H9 (cell line): ENCODE results near the gene SVEP1. TPM values are rescaled to one million over a fixed set of nuclear protein-coding genes. Genes with fewer than 3 reads are reported as not detected.

Experiments
- DNase-seq: peaks from one replicate; pipeline ENCODE4 v3.0.0-alpha.2; 2017
- H2AFZ ChIP-seq: one replicate; pipeline ENCODE4 v1.6.1; 2013; ENCODE audit warnings: mild to moderate bottlenecking, low read length, control low read depth, moderate library complexity
- H2AK5ac ChIP-seq: 2 replicates; pipeline ENCODE4 v1.6.1; 2013; ENCODE audit warnings: low read length, control low read depth, mixed read lengths; ENCODE audit not compliant: insufficient read length
- H2BK120ac ChIP-seq: one replicate; pipeline ENCODE4 v1.6.1; 2013; ENCODE audit warnings: low read depth, mild to moderate bottlenecking, low read length, control low read depth, inconsistent platforms; ENCODE audit not compliant: poor library complexity, severe bottlenecking
- H2BK12ac ChIP-seq: 2 replicates; pipeline ENCODE4 v1.6.1; 2013; ENCODE audit warnings: low read length, control low read depth, mixed read lengths, low read depth; ENCODE audit not compliant: insufficient read length
- H2BK15ac ChIP-seq: 2 replicates; pipeline ENCODE4 v1.6.1; 2013; ENCODE audit warnings: low read depth, low read length, control low read depth
- H2BK20ac ChIP-seq: one replicate; pipeline ENCODE4 v1.6.1; 2013; ENCODE audit warnings: low read depth, mild to moderate bottlenecking, low read length, control low read depth, inconsistent platforms; ENCODE audit not compliant: poor library complexity, severe bottlenecking
- H2BK5ac ChIP-seq: 2 replicates; pipeline ENCODE4 v1.6.1; 2013; ENCODE audit warnings: low read length, control low read depth, mixed read lengths; ENCODE audit not compliant: insufficient read length
- H3K14ac ChIP-seq: 2 replicates; pipeline ENCODE4 v1.6.1; 2013; ENCODE audit warnings: low read length, control low read depth; ENCODE audit not compliant: insufficient read depth
- H3K18ac ChIP-seq: 2 replicates; pipeline ENCODE4 v1.6.1; 2013; ENCODE audit warnings: low read depth, mild to moderate bottlenecking, mixed read lengths, low read length, control low read depth; ENCODE audit not compliant: insufficient read length
- H3K23ac ChIP-seq: 2 replicates; pipeline ENCODE4 v1.6.1; 2013; ENCODE audit warnings: low read length, control low read depth, mixed read lengths, low read depth; ENCODE audit not compliant: insufficient read length
- H3K23me2 ChIP-seq: 2 replicates; pipeline ENCODE4 v1.6.1; 2013; ENCODE audit warnings: low read depth, mild to moderate bottlenecking, mixed read lengths, low read length, control low read depth; ENCODE audit not compliant: insufficient read length, poor library complexity, severe bottlenecking
- H3K27ac ChIP-seq: 2 replicates; pipeline ENCODE4 v1.5.1; 2013; ENCODE audit warnings: low read length, control low read depth, mixed read lengths, low read depth; ENCODE audit not compliant: insufficient read length
- H3K27me3 ChIP-seq: 2 replicates; pipeline ENCODE4 v1.6.1; 2013; ENCODE audit warnings: low read length, control low read depth, inconsistent platforms; ENCODE audit not compliant: insufficient read depth
- H3K4ac ChIP-seq: 2 replicates; pipeline ENCODE4 v1.6.1; 2013; ENCODE audit warnings: low read depth, mild to moderate bottlenecking, control low read depth, inconsistent platforms, low read length, moderate library complexity
- H3K4me1 ChIP-seq: 2 replicates; pipeline ENCODE4 v1.6.1; 2013; ENCODE audit warnings: low read length, control low read depth, inconsistent platforms; ENCODE audit not compliant: insufficient read depth
- H3K4me2 ChIP-seq: 2 replicates; pipeline ENCODE4 v1.6.1; 2013; ENCODE audit warnings: low read length, control low read depth, mixed read lengths; ENCODE audit not compliant: insufficient read length, insufficient read depth
- H3K56ac ChIP-seq: 2 replicates; pipeline ENCODE4 v1.6.1; 2013; ENCODE audit warnings: low read depth, mild to moderate bottlenecking, mixed read lengths, low read length, control low read depth; ENCODE audit not compliant: insufficient read length
- H3K79me1 ChIP-seq: 2 replicates; pipeline ENCODE4 v1.6.1; 2013; ENCODE audit warnings: low read depth, mild to moderate bottlenecking, moderate library complexity, low read length, control low read depth, inconsistent platforms; ENCODE audit not compliant: insufficient read depth, poor library complexity, severe bottlenecking
- H3K79me2 ChIP-seq: 2 replicates; pipeline ENCODE4 v1.6.1; 2013; ENCODE audit warnings: low read length, control low read depth, inconsistent platforms; ENCODE audit not compliant: insufficient read depth
- H3K9ac ChIP-seq: 2 replicates; pipeline ENCODE4 v1.6.1; 2013; ENCODE audit warnings: low read length, control low read depth, mixed read lengths; ENCODE audit not compliant: insufficient read length; ENCODE audit errors: extremely low read depth
- H3K9me3 ChIP-seq: one replicate; pipeline ENCODE4 v1.6.1; 2013; ENCODE audit warnings: low read depth, low read length, inconsistent platforms; ENCODE audit not compliant: control insufficient read depth
- H3T11ph ChIP-seq: one replicate; pipeline ENCODE4 v1.6.1; 2013; ENCODE audit warnings: mild to moderate bottlenecking, low read length, control low read depth, inconsistent platforms
- H4K20me1 ChIP-seq: one replicate; pipeline ENCODE4 v1.6.1; 2013; ENCODE audit not compliant: control insufficient read depth, insufficient read length, insufficient read depth
- H4K5ac ChIP-seq: 2 replicates; pipeline ENCODE4 v1.6.1; 2013; ENCODE audit warnings: low read depth, mild to moderate bottlenecking, mixed read lengths, low read length, control low read depth; ENCODE audit not compliant: insufficient read length
- H4K8ac ChIP-seq: replicated peaks from 2 replicates; pipeline ENCODE4 v1.6.1; 2013; ENCODE audit warnings: low read length, control low read depth, mixed read lengths, low read depth; ENCODE audit not compliant: insufficient read length
- H4K91ac ChIP-seq: 2 replicates; pipeline ENCODE4 v1.6.1; 2013; ENCODE audit warnings: low read depth, mild to moderate bottlenecking, moderate library complexity, mixed read lengths, low read length, control low read depth; ENCODE audit not compliant: insufficient read length
- H3K27ac Mint-ChIP-seq, 3 experiments: 2 replicates in 2 of 3; 3 replicates in 1 of 3; pipeline ENCODE4 v1.8.0; 2020 to 2021; ENCODE audit warnings: mixed read lengths in 3 of 3, mild to moderate bottlenecking in 1 of 3, moderate library complexity in 1 of 3
- H3K27me3 Mint-ChIP-seq: 2 replicates; pipeline ENCODE4 v1.8.0; 2021; ENCODE audit warnings: low read depth, mild to moderate bottlenecking, moderate library complexity, mixed read lengths
- H3K36me3 Mint-ChIP-seq, 3 experiments: 2 replicates in 2 of 3; 3 replicates in 1 of 3; pipeline ENCODE4 v1.8.0; 2020 to 2021; ENCODE audit warnings: low read depth in 3 of 3, mixed read lengths in 3 of 3; ENCODE audit not compliant: insufficient read depth in 1 of 3
- H3K4me1 Mint-ChIP-seq, 2 experiments: 2 replicates each; pipeline ENCODE4 v1.8.0; 2020; ENCODE audit warnings: mixed read lengths in 2 of 2
- H3K4me3 Mint-ChIP-seq, 2 experiments: 2 replicates in 1 of 2; 3 replicates in 1 of 2; pipeline ENCODE4 v1.8.0; 2020 to 2021; ENCODE audit warnings: mild to moderate bottlenecking in 2 of 2, mixed read lengths in 2 of 2, moderate library complexity in 1 of 2
- H3K9me3 Mint-ChIP-seq, 2 experiments: 2 replicates in 1 of 2; 3 replicates in 1 of 2; pipeline ENCODE4 v1.8.0; 2020; ENCODE audit warnings: mild to moderate bottlenecking in 2 of 2, mixed read lengths in 2 of 2, moderate library complexity in 1 of 2
- CTCF ChIP-seq: fragments of 200-600 bp; sonication (generic); conservative IDR thresholded peaks from 3 replicates; pipeline ENCODE4 v1.8.0; 2021; ENCODE audit warnings: antibody characterized with exemption, mild to moderate bottlenecking
- WGBS: extraction: QIAGEN DNeasy Blood & Tissue Kit; methylation state at CpG from one replicate; pipeline ENCODE4 v1.1.7; 2013; ENCODE audit warnings: missing lambda C conversion rate, low lambda C conversion rate, mixed read lengths; ENCODE audit not compliant: insufficient read length; ENCODE audit errors: extremely low coverage; 5-methylcytosine and 5-hydroxymethylcytosine counted together
- total RNA-seq: library from RNA; stranded (reverse); gene quantifications from 2 replicates; pipeline ENCODE4 v1.2.1, GENCODE V29; 2021

The SVEP1 gene
- total RNA-seq, 1 experiment from 2014 or later, result 0.17 TPM

- no peaks in the 10 kb centered on the region for H3K27me3 ChIP-seq
- no peaks in the 10 kb centered on the region for H3K23me2 ChIP-seq
- no peaks in the 10 kb centered on the region for H3K9me3 ChIP-seq
- no peak overlapping the region for H3K9ac ChIP-seq
- H2BK12ac ChIP-seq, result no peak overlapping the region
- no peaks in the 10 kb centered on the region for H3K79me1 ChIP-seq
- no peak overlapping the region for H3K4me3 Mint-ChIP-seq
- no peak overlapping the region for H3K27ac ChIP-seq
- no peak overlapping the region for H3K23ac ChIP-seq
- no peaks in the 10 kb centered on the region; the same call in 1 of the 2 replicates for H3K27me3 Mint-ChIP-seq
- H4K20me1 ChIP-seq, result no peaks in the 10 kb centered on the region
- no peak overlapping the region for H2BK5ac ChIP-seq
- H3K14ac ChIP-seq, result no peak overlapping the region
- no peaks in the 10 kb centered on the region for H3K4me1 ChIP-seq
- DNase-seq, result no peak
- H3K27ac Mint-ChIP-seq, result no peak overlapping the region
- no peak overlapping the region for H4K5ac ChIP-seq
- H2BK120ac ChIP-seq, result no peak overlapping the region
- H2AK5ac ChIP-seq, result no peak overlapping the region
- no peak overlapping the region for H3K18ac ChIP-seq
- H3T11ph ChIP-seq, result no peak overlapping the region
- no peak for TF ChIP-seq CTCF
- no peak overlapping the region for H2BK20ac ChIP-seq
- no peak overlapping the region for H3K4ac ChIP-seq
- H4K8ac ChIP-seq, result no peak overlapping the region
- WGBS, result no CpG with 5 or more reads among the region's 2 CpGs
- H3K4me2 ChIP-seq, result no peak overlapping the region
- H4K91ac ChIP-seq, result no peak overlapping the region
- H3K4me1 Mint-ChIP-seq, result no peaks in the 10 kb centered on the region
- no peak overlapping the region for H2AFZ ChIP-seq
- H3K9me3 Mint-ChIP-seq, result no peaks in the 10 kb centered on the region; a peak in 1 of 5 replicates
- H3K36me3 Mint-ChIP-seq, result no peaks in the 10 kb centered on the region
- no peaks in the 10 kb centered on the region for H3K79me2 ChIP-seq
- H3K56ac ChIP-seq, result no peak overlapping the region
- no peak overlapping the region for H2BK15ac ChIP-seq
These were observed 223.6 kb downstream of the SVEP1 start for GRCh38 chr9:110355911-110356310.
